Measurements from ENCODE around the gene GPR146. TPM values are rescaled to one million over a fixed set of nuclear protein-coding genes. Genes with fewer than 3 reads are reported as not detected.

The GPR146 gene
- polyA plus RNA-seq, 3 donors = 0.48 to 0.92 (median 0.48) TPM

- Mint-ChIP-seq H3K4me1 (peaks cover 7% of the 10 kb centered on the region), H3K27ac (no peak overlapping the region), H3K36me3 (no peaks in the 10 kb centered on the region), H3K27me3 (ENCODE audit: low read depth in 3 of 3) (peaks cover 0 to 4% (median 2%) of the 10 kb centered on the region in 3 donors), H3K4me3 (peak overlapping the region in 1 of 2 donors; percentile 68), H3K9me3 (peaks cover 0 to 1% (median 0%) of the 10 kb centered on the region in 7 donors)
- Histone ChIP-seq H3K27ac (ENCODE audit: low read depth in 1 of 2, low read length in 2 of 2) (peak overlapping the region in 1 of 2 donors; percentile 6), H3K9me3 (replicated peaks in 1 of 2; ENCODE audit: control insufficient read depth in 1 of 2, insufficient read depth in 1 of 2, low read length in 2 of 2) (no peaks in the 10 kb centered on the region), H3K4me3 (replicated peaks in 1 of 3; ENCODE audit: low read depth in 2 of 3, low read length in 3 of 3) (peak overlapping the region in 1 of 3 experiments; percentile 49), H3K4me2 (replicated peaks; ENCODE audit: extremely low read depth, low read length, poor library complexity, severe bottlenecking) (peak overlapping the region; percentile 53), H3K9ac (ENCODE audit: insufficient read depth, low read length, poor library complexity, severe bottlenecking) (no peak overlapping the region), H3K27me3 (ENCODE audit: control insufficient read depth in 2 of 2, insufficient read depth in 2 of 2, low read length in 2 of 2) (no peaks in the 10 kb centered on the region), H3K79me2 (ENCODE audit: insufficient read depth, low read length) (no peaks in the 10 kb centered on the region), H3K4me1 (ENCODE audit: control insufficient read depth in 1 of 2, insufficient read depth in 2 of 2, low read length in 2 of 2) (peaks cover 9 to 15% of the 10 kb centered on the region in 2 donors), H4K20me1 (ENCODE audit: insufficient read depth, low read length) (no peaks in the 10 kb centered on the region), H2AFZ (ENCODE audit: insufficient read depth, low read depth, low read length, poor library complexity, severe bottlenecking) (peak overlapping the region; percentile 59), H3K36me3 (replicated peaks in 1 of 2; ENCODE audit: control insufficient read depth in 1 of 2, insufficient read depth in 2 of 2, low read length in 2 of 2) (no peaks in the 10 kb centered on the region)
- no peak for TF ChIP-seq CTCF (IDR thresholded peaks at IDR 0.05)
- intact Hi-C loops (cut with micrococcal nuclease) = no loop called here
- DNase-seq = peak in 2 of 3 donors; percentile 23 to 52
- WGBS (ENCODE audit: insufficient coverage) = 81% methylated on average over 19 of the region's 34 CpGs
Observed at GRCh38 chr7:1103009-1103788, 58.9 kb downstream of the GPR146 start.

- peak overlapping the region; percentile 59 for H2AFZ ChIP-seq (ENCODE audit: insufficient read depth, low read depth, low read length, poor library complexity, severe bottlenecking)
- no peak overlapping the region for H3K9ac ChIP-seq (ENCODE audit: insufficient read depth, low read length, poor library complexity, severe bottlenecking)
- H3K27ac ChIP-seq (ENCODE audit: low read depth in 1 of 2, low read length in 2 of 2) = peak overlapping the region in 1 of 2 donors; percentile 6
- Mint-ChIP-seq H3K27me3 (ENCODE audit: low read depth in 3 of 3) (peaks cover 0 to 4% (median 4%) of the 10 kb centered on the region in 3 donors), H3K9me3 (peaks cover 0 to 1% (median 0%) of the 10 kb centered on the region in 7 donors), H3K36me3 (no peaks in the 10 kb centered on the region), H3K4me1 (peaks cover 7% of the 10 kb centered on the region), H3K4me3 (no peak overlapping the region), H3K27ac (no peak overlapping the region)
- no peak for TF ChIP-seq CTCF (IDR thresholded peaks at IDR 0.05)
- H3K27me3 ChIP-seq (ENCODE audit: control insufficient read depth in 2 of 2, insufficient read depth in 2 of 2, low read length in 2 of 2) = no peaks in the 10 kb centered on the region
- H3K36me3 ChIP-seq (replicated peaks in 1 of 2; ENCODE audit: control insufficient read depth in 1 of 2, insufficient read depth in 2 of 2, low read length in 2 of 2) = no peaks in the 10 kb centered on the region
- no peaks in the 10 kb centered on the region for H4K20me1 ChIP-seq (ENCODE audit: insufficient read depth, low read length)
- H3K4me1 ChIP-seq (ENCODE audit: control insufficient read depth in 1 of 2, insufficient read depth in 2 of 2, low read length in 2 of 2) = peaks cover 9 to 15% of the 10 kb centered on the region in 2 donors
- 95% methylated on average over 17 of the region's 21 CpGs for WGBS (ENCODE audit: insufficient coverage)
- no peak for DNase-seq
- no peaks in the 10 kb centered on the region for H3K79me2 ChIP-seq (ENCODE audit: insufficient read depth, low read length)
- peak overlapping the region; percentile 53 for H3K4me2 ChIP-seq (replicated peaks; ENCODE audit: extremely low read depth, low read length, poor library complexity, severe bottlenecking)
- H3K4me3 ChIP-seq (replicated peaks in 1 of 3; ENCODE audit: low read depth in 2 of 3, low read length in 3 of 3) = peak overlapping the region in 1 of 3 experiments; percentile 49
- intact Hi-C loops (cut with micrococcal nuclease) = no loop called here
- no peaks in the 10 kb centered on the region for H3K9me3 ChIP-seq (replicated peaks in 1 of 2; ENCODE audit: control insufficient read depth in 1 of 2, insufficient read depth in 1 of 2, low read length in 2 of 2)
Observed at GRCh38 chr7:1103789-1104515, 59.6 kb downstream of the GPR146 start.

Data from CD14-positive monocyte (primary cell).